ENCODE results near the gene KCNG2.
"Not testable (repeated sequence)": the region's sequence is repeated elsewhere in the genome, so short reads cannot be mapped to it uniquely, and the experiment has no call there.

Gene KCNG2

GRCh38 chr18:79872527-79873444 is 75.0 kb downstream of the KCNG2 start:
- no peak for DNase-seq

- no peak for DNase-seq
Observed at GRCh38 chr18:79873449-79874110, 75.8 kb downstream of the KCNG2 start.

GRCh38 chr18:79874553-79875530 is 77.1 kb downstream of the KCNG2 start:
- DNase-seq, result no peak

- DNase-seq, result no peak
Observed at GRCh38 chr18:79875531-79875919, 77.8 kb downstream of the KCNG2 start.

- no peak for DNase-seq
Observed at GRCh38 chr18:79875931-79876461, 78.3 kb downstream of the KCNG2 start.

- DNase-seq, result no peak
Observed at GRCh38 chr18:79876497-79876896, 78.8 kb downstream of the KCNG2 start.

GRCh38 chr18:79877163-79878091 is 79.7 kb downstream of the KCNG2 start:
- DNase-seq, result no peak

- not testable (repeated sequence) for DNase-seq
Observed at GRCh38 chr18:79878246-79878645, 80.5 kb downstream of the KCNG2 start.

- no peak for DNase-seq
Observed at GRCh38 chr18:79878741-79879378, 81.1 kb downstream of the KCNG2 start.

- DNase-seq, result no peak
Observed at GRCh38 chr18:79879566-79879965, 81.8 kb downstream of the KCNG2 start.

- no peak for DNase-seq
Observed at GRCh38 chr18:79881695-79882094, 84.0 kb downstream of the KCNG2 start.

- no peak for DNase-seq
Observed at GRCh38 chr18:79882522-79883241, 84.9 kb downstream of the KCNG2 start.

GRCh38 chr18:79883461-79884293 is 85.9 kb downstream of the KCNG2 start:
- DNase-seq, result no peak

GRCh38 chr18:79884294-79884962 is 86.7 kb downstream of the KCNG2 start:
- no peak for DNase-seq

- DNase-seq, result no peak
Observed at GRCh38 chr18:79884963-79885728, 87.4 kb downstream of the KCNG2 start.

- no peak for DNase-seq
Observed at GRCh38 chr18:79887181-79888000, 89.7 kb downstream of the KCNG2 start.

GRCh38 chr18:79888016-79888415 is 90.3 kb downstream of the KCNG2 start:
- no peak for DNase-seq
